ENCODE data around the gene UBE2O.
"Not testable (repeated sequence)": the region's sequence is repeated elsewhere in the genome, so short reads cannot be mapped to it uniquely, and the experiment has no call there.

The UBE2O gene

GRCh38 chr17:76366247-76366646 lies 86.7 kb downstream of the UBE2O start:
- TF ChIP-seq CTCF (conservative IDR thresholded peaks at IDR 0.05; ENCODE audit: control insufficient read depth, insufficient read depth, low read depth, low read length), result no peak
- no peak for DNase-seq (ENCODE audit: low read depth)
- no peak overlapping the region for H3K4me3 ChIP-seq (ENCODE audit: control insufficient read depth, low read depth, low read length)

- DNase-seq (ENCODE audit: low read depth), result no peak
- no peak overlapping the region for H3K4me3 ChIP-seq (ENCODE audit: control insufficient read depth, low read depth, low read length)
- TF ChIP-seq CTCF (conservative IDR thresholded peaks at IDR 0.05; ENCODE audit: control insufficient read depth, insufficient read depth, low read depth, low read length), result peak; percentile 48
Observed at GRCh38 chr17:76365256-76365903, 87.6 kb downstream of the UBE2O start.

- TF ChIP-seq CTCF (conservative IDR thresholded peaks at IDR 0.05; ENCODE audit: control insufficient read depth, insufficient read depth, low read depth, low read length), result no peak
- H3K4me3 ChIP-seq (ENCODE audit: control insufficient read depth, low read depth, low read length), result no peak overlapping the region
- DNase-seq (ENCODE audit: low read depth), result no peak
Observed at GRCh38 chr17:76363107-76363842, 89.7 kb downstream of the UBE2O start.

GRCh38 chr17:76360461-76360860 lies 92.5 kb downstream of the UBE2O start:
- TF ChIP-seq CTCF (conservative IDR thresholded peaks at IDR 0.05; ENCODE audit: control insufficient read depth, insufficient read depth, low read depth, low read length), result no peak
- no peak for DNase-seq (ENCODE audit: low read depth)
- H3K4me3 ChIP-seq (ENCODE audit: control insufficient read depth, low read depth, low read length), result no peak overlapping the region

GRCh38 chr17:76359776-76360175 lies 93.2 kb downstream of the UBE2O start:
- DNase-seq (ENCODE audit: low read depth); H3K4me3 ChIP-seq (ENCODE audit: control insufficient read depth, low read depth, low read length): not testable (repeated sequence)

GRCh38 chr17:76359375-76359774 lies 93.6 kb downstream of the UBE2O start:
- no peak for DNase-seq (ENCODE audit: low read depth)
- no peak overlapping the region for H3K4me3 ChIP-seq (ENCODE audit: control insufficient read depth, low read depth, low read length)
- TF ChIP-seq CTCF (conservative IDR thresholded peaks at IDR 0.05; ENCODE audit: control insufficient read depth, insufficient read depth, low read depth, low read length), result no peak

- no peak for TF ChIP-seq CTCF (conservative IDR thresholded peaks at IDR 0.05; ENCODE audit: control insufficient read depth, insufficient read depth, low read depth, low read length)
- no peak for DNase-seq (ENCODE audit: low read depth)
- no peak overlapping the region for H3K4me3 ChIP-seq (ENCODE audit: control insufficient read depth, low read depth, low read length)
Observed at GRCh38 chr17:76357597-76358158, 95.3 kb downstream of the UBE2O start.

Data from fibroblast of mammary gland (primary cell).